Panc1 (cell line): ENCODE data around the gene GSX2.

Experiments
- POLR2AphosphoS5 ChIP-seq: IDR thresholded peaks from 2 replicates; pipeline ENCODE4 v1.6.1; 2012; ENCODE audit warnings: mild to moderate bottlenecking, low read depth, low read length, moderate library complexity
- REST ChIP-seq, 2 experiments: IDR thresholded peaks; 2 replicates each; pipeline ENCODE4 v1.6.1; 2011 to 2012; ENCODE audit warnings: low read depth in 2 of 2, control low read depth in 1 of 2, low read length in 1 of 2, mild to moderate bottlenecking in 1 of 2, moderate library complexity in 1 of 2; ENCODE audit not compliant: insufficient read depth in 1 of 2
- SIN3A ChIP-seq: IDR thresholded peaks from 2 replicates; pipeline ENCODE4 v1.6.1; 2012; ENCODE audit warnings: low read depth, mild to moderate bottlenecking, low read length, moderate library complexity, borderline replicate concordance; ENCODE audit not compliant: insufficient read depth
- TF ChIP-seq, protein P1 (sequence below): fragments of 450-650 bp; IDR thresholded peaks from 2 replicates; pipeline ENCODE4 v1.5.1; 2017; ENCODE audit warnings: mild to moderate bottlenecking

- TF ChIP-seq, protein P1, sequence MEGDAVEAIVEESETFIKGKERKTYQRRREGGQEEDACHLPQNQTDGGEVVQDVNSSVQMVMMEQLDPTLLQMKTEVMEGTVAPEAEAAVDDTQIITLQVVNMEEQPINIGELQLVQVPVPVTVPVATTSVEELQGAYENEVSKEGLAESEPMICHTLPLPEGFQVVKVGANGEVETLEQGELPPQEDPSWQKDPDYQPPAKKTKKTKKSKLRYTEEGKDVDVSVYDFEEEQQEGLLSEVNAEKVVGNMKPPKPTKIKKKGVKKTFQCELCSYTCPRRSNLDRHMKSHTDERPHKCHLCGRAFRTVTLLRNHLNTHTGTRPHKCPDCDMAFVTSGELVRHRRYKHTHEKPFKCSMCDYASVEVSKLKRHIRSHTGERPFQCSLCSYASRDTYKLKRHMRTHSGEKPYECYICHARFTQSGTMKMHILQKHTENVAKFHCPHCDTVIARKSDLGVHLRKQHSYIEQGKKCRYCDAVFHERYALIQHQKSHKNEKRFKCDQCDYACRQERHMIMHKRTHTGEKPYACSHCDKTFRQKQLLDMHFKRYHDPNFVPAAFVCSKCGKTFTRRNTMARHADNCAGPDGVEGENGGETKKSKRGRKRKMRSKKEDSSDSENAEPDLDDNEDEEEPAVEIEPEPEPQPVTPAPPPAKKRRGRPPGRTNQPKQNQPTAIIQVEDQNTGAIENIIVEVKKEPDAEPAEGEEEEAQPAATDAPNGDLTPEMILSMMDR, result no peak
- TF ChIP-seq POLR2AphosphoS5 (no peak), SIN3A (no peak), REST (IDR thresholded peaks at IDR 0.05; ENCODE audit: insufficient read depth in 1 of 2, low read depth in 2 of 2, low read length in 1 of 2) (no peak)
Measured at GRCh38 chr4:54118850-54119589, 19.1 kb downstream of the GSX2 start.
